Measurements from ENCODE around the gene GARIN3.

The GARIN3 gene

DNA sequence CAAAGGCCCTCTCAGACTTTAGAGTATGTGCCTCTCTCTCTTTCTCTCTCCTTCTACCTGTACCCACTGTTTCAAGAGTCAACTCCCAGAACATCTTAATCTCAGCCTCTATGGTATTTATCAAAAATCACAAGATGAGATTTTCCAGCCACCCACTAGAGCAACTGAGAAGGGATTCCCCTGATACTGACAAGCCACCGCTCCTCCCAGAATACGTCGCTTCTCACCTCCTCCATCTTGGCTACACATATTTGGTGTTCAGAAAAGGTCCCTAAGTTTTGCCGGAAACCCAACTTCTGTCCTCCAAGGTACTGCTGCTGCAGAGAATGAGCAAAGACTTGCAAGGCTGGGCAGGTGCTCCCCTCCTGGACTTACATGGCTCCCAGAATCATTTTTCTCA is 6.1 kb downstream of the GARIN3 start:
- TF ChIP-seq, protein P1, sequence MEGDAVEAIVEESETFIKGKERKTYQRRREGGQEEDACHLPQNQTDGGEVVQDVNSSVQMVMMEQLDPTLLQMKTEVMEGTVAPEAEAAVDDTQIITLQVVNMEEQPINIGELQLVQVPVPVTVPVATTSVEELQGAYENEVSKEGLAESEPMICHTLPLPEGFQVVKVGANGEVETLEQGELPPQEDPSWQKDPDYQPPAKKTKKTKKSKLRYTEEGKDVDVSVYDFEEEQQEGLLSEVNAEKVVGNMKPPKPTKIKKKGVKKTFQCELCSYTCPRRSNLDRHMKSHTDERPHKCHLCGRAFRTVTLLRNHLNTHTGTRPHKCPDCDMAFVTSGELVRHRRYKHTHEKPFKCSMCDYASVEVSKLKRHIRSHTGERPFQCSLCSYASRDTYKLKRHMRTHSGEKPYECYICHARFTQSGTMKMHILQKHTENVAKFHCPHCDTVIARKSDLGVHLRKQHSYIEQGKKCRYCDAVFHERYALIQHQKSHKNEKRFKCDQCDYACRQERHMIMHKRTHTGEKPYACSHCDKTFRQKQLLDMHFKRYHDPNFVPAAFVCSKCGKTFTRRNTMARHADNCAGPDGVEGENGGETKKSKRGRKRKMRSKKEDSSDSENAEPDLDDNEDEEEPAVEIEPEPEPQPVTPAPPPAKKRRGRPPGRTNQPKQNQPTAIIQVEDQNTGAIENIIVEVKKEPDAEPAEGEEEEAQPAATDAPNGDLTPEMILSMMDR (conservative IDR thresholded peaks at IDR 0.05; ENCODE audit: low read depth, low read length): no peak
- no peak overlapping the region for H3K4me3 ChIP-seq (ENCODE audit: low read depth, low read length)
- DNase-seq (ENCODE audit: low read depth): no peak

GRCh38 chr5:157159209-157159751 is 6.8 kb downstream of the GARIN3 start:
- no peak overlapping the region for H3K4me3 ChIP-seq (ENCODE audit: low read depth, low read length)
- no peak for DNase-seq (ENCODE audit: low read depth)
- TF ChIP-seq, protein P1 (conservative IDR thresholded peaks at IDR 0.05; ENCODE audit: low read depth, low read length): no peak

GRCh38 chr5:157157293-157157891 is 8.7 kb downstream of the GARIN3 start:
- no peak for DNase-seq (ENCODE audit: low read depth)

DNA sequence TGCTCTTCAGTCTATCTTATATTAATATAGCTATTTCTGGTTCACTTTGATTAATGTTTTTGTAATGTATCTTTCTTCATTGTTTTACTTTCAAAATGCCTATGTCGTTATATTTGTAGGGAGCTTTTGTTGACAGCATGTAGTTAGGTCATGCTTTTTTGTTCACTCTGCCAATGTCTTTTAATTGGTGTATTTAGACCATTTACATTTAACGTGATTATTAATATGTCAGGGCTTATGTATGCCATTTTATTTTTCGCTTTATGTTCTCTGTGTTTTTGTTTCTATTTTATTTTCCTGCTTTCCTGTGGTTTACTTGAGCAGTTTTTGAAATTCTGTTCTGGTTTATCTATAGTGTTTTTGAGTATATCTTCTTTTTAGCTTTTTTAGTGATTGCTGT is 10.8 kb downstream of the GARIN3 start:
- no peak overlapping the region for H3K4me3 ChIP-seq (ENCODE audit: low read depth, low read length)
- TF ChIP-seq, protein P1 (conservative IDR thresholded peaks at IDR 0.05; ENCODE audit: low read depth, low read length): no peak
- DNase-seq (ENCODE audit: low read depth): no peak

More at GRCh38 chr5:157157293-157157891, 8.7 kb downstream of the GARIN3 start:
- no peak overlapping the region for H3K4me3 ChIP-seq (ENCODE audit: low read depth, low read length)
- TF ChIP-seq, protein P1 (conservative IDR thresholded peaks at IDR 0.05; ENCODE audit: low read depth, low read length): no peak

DNA sequence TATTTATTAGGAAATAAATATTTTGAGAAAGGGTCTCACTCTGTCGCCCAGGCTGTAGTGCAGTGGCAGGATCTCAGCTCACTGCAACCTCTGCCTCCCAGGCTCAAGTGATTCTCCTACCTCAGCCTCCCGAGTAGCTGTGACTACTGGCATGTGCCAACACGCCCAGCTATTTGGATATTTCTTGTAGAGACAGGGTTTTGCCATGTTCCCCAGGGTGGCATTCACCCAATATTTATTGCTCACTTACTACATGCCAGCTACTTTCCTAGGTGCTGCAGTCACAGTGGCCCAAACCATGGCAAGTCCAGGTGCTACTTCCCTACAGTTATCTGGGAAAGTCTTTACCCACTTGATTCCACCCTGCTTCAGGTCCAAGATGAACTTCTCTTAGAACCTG is 15.1 kb downstream of the GARIN3 start:
- DNase-seq (ENCODE audit: low read depth): no peak
- TF ChIP-seq, protein P1 (conservative IDR thresholded peaks at IDR 0.05; ENCODE audit: low read depth, low read length): no peak
- no peak overlapping the region for H3K4me3 ChIP-seq (ENCODE audit: low read depth, low read length)

DNA sequence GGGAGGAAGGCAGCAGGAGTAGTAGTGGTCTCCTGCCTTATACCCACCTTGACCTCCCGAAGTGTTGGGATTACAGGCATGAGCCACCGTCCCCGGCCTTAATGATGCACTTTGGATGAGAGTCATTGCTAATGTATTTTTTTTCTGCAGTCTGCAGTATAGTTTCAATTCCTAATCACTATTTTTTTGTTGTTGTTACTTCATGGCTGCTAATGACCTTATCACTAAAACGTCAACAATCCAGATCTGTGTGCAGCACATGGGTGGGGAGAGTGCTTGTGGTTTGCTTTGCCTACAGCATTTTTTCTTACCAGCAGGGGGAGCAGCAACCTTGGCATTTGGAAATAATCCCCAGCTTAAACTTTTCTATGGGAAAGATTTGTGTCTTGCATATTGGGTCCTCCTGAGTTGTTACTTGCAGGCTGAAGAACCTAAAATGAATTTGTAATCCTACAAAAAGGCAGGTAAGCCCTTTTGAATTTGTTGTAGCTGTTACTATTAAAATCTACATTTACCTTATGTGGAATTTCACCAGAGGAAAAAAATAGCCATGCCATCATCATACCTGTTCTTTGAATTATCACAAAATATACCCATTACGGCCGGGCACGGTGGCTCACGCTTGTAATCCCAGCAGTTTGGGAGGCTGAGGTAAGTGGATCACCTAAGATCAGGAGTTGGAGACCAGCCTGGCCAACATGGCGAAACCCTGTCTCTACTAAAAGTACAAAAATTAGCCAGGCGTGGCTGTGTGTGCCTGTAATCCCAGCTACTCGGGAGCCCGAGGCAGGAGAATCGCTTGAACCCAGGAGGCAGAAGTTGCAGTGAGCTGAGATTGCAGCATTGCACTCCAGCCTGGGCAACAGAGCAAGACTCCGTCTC is 17.1 kb downstream of the GARIN3 start:
- no peak overlapping the region for H3K4me3 ChIP-seq (ENCODE audit: low read depth, low read length)
- peak; percentile 83 for DNase-seq (ENCODE audit: low read depth)
- TF ChIP-seq, protein P1 (conservative IDR thresholded peaks at IDR 0.05; ENCODE audit: low read depth, low read length): peak; percentile 92

Data from choroid plexus epithelial cell (primary cell).